ENCODE data around the gene PPP2R5B.

DNA sequence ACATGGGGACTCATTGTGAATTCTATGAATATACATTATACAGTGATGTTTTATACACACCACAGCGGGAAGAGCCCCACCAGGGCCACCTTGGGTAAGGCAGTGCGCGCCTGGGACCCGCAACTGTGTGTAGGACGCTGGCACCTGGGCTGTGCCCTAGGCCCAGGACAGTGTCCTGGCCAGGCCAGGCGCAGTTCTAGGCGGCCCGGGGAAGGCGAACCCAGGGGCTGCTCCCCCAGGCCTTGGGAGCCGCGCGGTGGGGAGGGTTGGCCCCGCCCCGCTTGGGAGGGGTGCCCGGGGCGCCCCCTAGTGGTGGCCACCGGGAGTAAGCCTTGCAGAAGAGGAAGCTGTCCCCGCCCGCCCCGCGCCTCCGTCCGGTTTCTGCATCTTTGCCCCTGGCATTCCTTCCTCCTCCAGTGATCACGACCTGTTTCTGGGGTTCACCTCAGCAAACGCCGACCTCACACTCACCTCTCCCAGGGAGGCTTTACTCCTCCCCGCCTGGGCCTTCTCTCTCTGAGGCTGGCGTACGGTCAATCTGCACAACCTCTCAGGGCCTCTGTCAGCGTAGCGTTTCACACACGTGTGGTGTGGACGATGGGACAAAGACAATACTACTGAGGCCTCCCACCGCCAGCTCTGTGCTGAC lies 36.6 kb upstream of the PPP2R5B start:
- TF ChIP-seq, protein P1, sequence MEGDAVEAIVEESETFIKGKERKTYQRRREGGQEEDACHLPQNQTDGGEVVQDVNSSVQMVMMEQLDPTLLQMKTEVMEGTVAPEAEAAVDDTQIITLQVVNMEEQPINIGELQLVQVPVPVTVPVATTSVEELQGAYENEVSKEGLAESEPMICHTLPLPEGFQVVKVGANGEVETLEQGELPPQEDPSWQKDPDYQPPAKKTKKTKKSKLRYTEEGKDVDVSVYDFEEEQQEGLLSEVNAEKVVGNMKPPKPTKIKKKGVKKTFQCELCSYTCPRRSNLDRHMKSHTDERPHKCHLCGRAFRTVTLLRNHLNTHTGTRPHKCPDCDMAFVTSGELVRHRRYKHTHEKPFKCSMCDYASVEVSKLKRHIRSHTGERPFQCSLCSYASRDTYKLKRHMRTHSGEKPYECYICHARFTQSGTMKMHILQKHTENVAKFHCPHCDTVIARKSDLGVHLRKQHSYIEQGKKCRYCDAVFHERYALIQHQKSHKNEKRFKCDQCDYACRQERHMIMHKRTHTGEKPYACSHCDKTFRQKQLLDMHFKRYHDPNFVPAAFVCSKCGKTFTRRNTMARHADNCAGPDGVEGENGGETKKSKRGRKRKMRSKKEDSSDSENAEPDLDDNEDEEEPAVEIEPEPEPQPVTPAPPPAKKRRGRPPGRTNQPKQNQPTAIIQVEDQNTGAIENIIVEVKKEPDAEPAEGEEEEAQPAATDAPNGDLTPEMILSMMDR (IDR thresholded peaks at IDR 0.05 in 2 of 3, conservative IDR thresholded peaks at IDR 0.05 in 1 of 3; ENCODE audit: insufficient read depth in 2 of 3, low read depth in 1 of 3, low read length in 3 of 3): peak; percentile 92 to 93 (median 92)
- TF ChIP-seq CCAR2 (IDR thresholded peaks at IDR 0.05; ENCODE audit: low read depth, low read length): no peak
- TF ChIP-seq, protein P2, sequence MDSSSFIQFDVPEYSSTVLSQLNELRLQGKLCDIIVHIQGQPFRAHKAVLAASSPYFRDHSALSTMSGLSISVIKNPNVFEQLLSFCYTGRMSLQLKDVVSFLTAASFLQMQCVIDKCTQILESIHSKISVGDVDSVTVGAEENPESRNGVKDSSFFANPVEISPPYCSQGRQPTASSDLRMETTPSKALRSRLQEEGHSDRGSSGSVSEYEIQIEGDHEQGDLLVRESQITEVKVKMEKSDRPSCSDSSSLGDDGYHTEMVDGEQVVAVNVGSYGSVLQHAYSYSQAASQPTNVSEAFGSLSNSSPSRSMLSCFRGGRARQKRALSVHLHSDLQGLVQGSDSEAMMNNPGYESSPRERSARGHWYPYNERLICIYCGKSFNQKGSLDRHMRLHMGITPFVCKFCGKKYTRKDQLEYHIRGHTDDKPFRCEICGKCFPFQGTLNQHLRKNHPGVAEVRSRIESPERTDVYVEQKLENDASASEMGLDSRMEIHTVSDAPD (CRISPR knock-in tag; IDR thresholded peaks at IDR 0.05): no peak
- no peak for TF ChIP-seq EZH2 (IDR thresholded peaks at IDR 0.05; ENCODE audit: borderline replicate concordance, low read depth, low read length)
- TF ChIP-seq ILF3 (IDR thresholded peaks at IDR 0.05; ENCODE audit: borderline replicate concordance): no peak
- TF ChIP-seq, protein P3, sequence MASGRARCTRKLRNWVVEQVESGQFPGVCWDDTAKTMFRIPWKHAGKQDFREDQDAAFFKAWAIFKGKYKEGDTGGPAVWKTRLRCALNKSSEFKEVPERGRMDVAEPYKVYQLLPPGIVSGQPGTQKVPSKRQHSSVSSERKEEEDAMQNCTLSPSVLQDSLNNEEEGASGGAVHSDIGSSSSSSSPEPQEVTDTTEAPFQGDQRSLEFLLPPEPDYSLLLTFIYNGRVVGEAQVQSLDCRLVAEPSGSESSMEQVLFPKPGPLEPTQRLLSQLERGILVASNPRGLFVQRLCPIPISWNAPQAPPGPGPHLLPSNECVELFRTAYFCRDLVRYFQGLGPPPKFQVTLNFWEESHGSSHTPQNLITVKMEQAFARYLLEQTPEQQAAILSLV (tag; IDR thresholded peaks at IDR 0.05): no peak
- TF ChIP-seq CBFA2T2 (conservative IDR thresholded peaks at IDR 0.05): 0 out of 2 replicates have a peak, but pooled peaks have one; percentile 7
- no peak for TF ChIP-seq RFX5 (IDR thresholded peaks at IDR 0.05; ENCODE audit: low read depth, low read length)
